Fibroblast of gingiva (primary cell): ENCODE measurements around the gene PLXNA1.
A peak's percentile ranks its signal among the peaks of the same experiment; 100 is the strongest.

Experiments
- DNase-seq: peaks from one replicate; pipeline ENCODE4 v3.0.0-alpha.2; 2011; ENCODE audit warnings: low read depth

Gene PLXNA1

DNA sequence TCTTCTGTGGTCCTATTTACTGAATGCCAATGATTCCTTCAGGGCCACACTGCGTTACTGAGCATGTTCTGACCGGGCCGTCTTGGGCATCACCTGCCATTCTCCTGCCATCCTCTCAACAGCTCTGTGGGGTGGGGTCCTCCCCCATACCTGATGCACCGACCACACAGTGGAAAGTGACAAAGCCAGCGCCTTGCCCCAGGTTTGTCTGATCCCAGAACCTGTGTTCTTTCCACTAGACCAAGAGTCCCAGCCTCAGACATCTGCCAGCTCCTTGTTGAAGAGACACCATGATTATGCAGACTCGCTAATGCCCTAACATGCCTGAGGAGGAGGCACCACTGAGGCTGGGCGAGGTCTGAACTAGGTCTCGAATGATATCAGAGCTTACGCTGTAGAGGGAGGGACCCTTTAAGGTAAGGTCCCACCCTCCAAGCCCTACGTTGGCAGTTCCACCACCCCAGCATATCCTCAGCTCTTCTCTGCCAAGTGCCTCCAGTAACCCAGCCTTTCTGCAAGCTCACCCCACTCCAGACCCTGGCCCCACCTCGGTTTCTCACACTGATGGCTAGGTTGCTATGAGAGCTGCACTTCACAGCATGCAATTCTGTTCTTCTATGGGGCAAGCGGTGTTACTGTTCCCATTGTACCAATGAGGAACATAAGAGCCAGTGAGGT, 29.8 kb upstream of the PLXNA1 start:
- DNase-seq: no peak

DNA sequence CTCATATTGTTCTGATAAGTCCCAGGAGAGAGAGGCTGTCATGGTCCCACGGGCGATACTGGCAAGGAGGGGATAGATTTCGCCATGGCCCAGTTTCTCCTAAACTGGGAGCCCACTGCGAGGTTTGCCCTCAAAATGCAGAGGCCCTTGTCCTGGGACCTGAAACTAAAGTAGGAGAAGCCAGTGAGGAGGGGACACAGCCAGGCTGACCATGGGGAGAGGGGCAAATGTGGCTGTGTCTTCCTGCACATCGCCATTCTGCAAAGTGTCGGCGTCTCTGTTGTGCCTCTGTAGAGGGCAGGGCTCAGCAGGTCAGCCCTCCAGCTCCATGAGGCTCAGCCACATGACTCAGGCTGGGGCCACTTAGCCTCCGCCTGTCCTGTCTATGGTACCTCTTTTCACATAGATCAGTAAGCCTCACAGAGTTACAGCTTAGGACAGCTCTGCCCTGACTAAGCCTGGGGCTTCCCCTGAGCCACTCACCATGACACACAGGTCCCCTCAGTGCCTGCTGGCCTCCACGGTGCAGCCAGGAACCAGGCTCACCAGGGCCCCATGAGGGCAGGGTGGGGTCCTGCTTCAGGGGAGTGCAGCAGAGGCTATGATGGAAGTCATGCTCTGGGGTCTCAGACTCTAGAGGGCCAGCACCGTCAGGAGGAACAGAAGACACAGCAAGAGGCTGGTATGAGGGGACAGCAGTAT, 28.6 kb upstream of the PLXNA1 start:
- DNase-seq: no peak

DNA sequence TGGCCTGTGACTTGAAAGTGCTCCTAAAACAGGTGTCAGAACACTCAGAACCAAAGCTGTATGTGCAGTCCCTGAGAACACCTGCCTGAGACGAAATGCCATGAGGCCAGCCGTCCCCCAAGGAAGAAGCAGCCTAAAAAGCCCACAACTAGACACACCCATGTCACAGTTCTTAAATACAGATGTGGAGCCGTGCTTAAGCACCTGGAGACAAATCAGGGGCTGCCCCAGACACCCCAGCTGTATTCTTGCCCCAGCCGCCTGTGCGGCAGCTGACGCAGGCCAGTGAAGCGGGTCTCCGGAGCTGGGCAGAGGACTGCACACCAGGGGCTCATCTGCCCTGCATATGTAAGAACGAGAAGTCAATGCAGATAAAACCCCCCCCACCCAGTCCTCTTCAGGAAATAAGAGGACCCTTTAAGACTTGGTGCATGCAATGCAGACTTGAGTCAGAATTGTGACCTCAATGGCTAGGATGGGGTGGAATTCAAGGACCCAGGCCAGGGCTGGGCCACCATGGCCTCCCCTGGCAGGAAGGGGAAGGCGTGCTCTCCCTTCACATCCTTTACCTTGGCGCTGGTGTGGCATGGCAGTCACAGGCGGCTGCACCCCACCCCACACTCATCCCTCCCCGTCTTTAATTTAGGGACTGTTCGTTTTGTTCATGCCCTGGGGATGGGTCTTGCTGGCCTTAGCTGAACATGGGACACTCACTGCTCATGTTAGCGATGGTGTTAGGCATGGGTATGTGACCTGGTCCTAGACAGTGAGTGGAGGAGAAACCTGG, 27.7 kb upstream of the PLXNA1 start:
- DNase-seq: no peak

DNA sequence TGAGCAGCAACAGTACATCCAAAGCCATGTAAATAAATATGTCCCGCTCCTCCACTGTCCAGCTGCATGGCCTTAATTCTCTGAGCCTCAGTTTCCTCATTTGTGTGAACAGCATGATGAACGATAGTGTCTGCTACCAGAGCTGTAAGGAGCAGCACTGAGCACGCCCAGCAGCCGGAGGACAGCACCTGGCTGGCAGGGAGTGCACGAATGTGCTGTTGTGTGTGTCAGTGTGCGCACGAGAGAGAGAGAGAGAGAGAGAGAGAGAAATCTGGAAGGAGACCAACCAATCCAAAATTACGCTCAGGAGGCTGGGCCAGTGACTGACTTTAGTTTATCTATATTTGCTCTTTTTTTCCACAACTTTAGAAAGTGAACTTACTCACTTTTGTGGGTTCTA, 26.6 kb upstream of the PLXNA1 start:
- DNase-seq: no peak

DNA sequence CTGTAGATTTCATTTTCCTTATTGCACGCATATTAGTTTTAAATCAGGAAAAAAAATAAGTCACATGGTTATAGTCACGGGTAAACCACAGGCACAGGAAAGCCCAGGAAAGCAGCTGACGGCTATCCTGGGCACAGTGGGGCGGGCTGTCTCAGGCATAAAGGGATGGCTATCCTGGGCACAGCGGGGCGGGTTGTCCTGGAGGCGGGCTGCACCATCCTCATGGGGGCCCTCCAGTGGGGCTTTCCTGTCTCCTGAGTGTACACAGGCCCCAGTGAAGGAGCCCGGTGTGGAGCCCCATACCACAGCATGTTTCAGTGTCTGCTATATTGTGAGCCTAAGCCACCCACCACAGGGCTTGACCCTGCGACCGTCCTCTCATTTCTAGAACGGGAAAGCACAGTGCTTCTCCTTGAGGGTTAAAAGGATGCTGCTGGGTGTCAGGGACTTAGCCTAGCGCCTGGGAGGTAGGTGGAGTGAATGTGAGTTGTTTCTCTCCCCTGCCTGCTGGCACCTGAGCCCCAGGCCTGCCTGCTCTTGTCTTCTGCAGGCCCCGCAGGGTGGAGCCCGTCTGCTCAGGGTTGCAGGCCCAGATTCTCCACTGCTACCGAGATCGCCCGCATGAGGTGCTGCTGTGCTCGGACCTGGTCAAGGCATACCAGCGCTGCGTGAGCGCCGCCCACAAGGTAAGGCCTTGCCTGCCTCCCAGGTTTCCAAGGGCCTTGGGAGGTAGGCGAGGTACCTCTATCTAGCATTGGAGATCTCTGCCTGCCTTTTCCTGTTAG, 25.9 kb upstream of the PLXNA1 start:
- DNase-seq: no peak

DNA sequence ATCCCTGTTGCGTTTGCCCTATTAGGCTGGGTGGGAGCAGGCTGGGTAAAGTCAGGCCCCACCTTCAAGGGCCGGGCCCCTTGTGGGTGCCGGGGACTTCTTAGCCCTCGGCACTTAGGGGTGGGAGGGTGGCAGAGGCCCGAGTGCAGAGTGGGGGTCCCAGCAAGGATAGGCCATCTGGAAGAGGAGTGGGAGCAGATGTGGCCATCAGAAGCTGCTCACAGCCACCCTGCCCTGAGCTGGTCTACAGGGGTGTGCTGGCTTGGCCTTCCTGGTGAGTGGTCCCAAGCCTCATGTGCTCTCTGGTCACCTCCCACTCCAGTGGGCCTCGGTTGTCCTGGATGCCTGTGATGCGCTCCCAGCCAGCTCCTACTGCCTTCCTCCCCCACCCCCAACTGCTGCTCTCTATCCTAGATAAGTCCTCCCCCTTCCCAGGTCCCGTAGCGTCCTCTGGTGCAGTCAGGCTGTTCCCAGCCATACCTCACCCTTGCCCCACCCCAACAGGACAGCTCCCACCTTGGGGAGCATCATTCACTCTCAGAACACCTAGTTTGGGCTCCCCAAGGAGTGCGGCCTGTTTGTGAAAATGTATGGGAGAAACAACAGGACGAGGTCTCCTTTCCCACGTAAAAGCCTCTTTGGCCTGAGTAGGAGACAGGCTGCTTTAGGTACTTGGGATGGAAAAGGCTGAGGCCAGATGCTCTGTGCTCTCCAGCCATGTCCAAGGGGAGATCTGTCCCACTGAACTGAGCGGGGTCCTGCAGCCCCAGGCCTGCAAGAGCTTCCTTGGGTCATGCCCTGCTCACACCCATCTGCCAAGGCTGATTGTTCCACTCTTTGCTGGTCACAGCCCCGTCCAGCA, 24.9 kb upstream of the PLXNA1 start:
- DNase-seq: no peak

DNA sequence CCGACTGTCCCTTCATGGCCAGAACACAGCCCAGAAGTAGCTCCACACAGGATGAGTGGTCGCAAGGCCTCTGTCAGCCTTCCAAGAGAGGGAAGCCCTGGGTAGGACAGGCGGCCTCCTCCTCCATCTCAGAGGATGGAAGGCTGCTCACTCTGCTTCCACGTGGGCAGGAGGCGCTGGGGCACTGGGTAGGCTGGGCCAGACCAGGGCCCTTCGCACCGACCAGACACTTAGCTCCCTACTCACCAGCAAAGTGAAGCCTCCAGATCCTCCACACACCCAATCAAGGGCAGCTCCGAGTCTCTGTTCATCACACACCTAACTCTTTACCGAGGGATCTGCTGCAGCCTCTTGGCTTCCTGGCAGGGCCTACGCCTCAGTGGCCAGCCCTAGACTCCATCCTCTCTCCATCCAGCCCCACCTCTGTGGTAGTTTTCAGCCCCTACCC, 24.3 kb upstream of the PLXNA1 start:
- no peak for DNase-seq

DNA sequence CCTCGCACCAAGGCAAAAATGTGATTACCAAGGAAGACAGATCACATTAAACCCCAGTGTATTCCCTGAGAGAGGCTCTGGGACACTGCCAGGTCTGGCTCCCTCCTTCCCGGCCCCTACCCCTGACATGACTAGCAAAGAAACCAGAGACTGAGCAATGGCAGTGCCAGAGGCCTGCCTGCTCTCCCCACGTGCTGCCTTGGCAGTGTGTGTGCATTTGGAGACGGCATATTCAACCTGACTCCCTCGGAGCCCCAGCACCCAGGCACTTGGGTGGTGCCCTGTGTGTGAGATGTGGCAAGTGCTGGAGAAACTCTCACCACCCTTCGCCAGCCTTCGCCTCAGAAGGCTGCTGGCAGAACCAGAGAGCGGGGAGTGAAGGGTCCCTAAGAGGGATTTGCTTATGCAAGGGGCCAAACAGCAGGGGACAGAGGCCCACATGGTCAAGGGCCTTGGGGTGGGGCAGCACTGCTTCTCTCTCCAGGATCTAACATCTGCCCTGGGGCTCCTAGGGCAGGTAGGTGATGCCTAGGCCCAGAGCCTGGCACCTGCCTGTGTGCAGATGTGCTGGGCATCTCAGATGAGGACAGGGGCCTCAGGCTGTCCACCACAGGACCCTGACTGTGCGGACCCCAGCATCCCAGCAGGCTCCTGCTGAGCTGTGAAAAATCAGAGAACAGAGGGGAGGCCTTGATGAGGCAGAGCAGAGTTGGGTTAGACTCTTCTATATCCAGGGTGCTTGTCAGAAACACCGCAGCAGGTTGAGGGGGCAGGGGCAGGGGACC, 23.6 kb upstream of the PLXNA1 start:
- DNase-seq: no peak

DNA sequence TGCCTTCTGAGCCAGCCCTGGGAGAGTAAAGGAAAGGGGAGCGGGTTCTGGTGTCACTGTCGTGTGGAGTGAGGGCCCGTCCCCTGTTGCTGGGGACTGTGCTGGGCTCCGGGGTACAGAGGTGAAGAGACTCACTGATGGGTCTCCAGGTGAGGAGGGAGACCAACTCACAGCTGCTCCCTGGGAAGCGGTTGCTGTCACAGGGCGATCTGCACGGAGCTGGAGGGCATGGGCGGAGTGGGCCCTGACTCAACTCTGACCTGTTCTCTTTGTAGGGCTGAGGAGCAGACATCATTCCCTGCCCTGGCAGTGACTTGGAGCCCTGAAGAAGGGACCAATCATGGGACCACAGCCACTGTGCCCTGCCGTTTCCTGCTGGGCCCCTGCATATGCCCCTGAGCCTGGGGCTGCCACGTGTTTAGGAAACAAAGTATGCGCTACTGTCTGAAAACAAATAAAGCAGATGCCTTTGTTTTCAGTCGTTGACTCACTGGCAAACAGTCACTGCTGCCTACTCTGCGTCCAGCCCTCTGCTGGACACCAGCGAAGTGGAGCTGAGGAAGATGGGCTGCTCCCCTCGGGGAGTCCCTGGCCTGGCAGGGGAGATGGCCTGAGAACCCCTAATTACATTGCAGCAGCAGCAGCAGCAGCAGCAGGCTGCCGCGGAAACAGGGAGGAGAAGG, 22.9 kb upstream of the PLXNA1 start:
- peak; percentile 64 for DNase-seq

DNA sequence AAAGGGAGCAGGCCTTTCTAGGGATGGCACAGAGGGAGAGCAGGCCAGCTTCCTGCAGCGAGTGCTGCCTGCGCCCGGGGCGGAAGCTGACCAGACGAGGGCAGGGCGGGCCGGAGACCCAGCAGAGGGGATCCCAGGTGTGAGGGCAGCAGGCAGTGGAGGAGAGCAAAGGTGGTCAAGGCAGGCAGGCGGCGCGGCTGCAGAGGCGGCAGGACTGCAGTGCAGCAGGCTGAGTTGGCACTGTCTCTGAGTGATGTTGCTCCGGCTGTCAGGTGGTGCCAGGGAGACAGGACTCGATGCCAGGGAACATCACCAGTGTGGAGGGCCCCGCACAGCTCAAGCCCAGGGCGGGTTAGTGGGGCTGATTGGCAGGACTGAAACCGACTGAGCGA, 22.3 kb upstream of the PLXNA1 start:
- DNase-seq: no peak

DNA sequence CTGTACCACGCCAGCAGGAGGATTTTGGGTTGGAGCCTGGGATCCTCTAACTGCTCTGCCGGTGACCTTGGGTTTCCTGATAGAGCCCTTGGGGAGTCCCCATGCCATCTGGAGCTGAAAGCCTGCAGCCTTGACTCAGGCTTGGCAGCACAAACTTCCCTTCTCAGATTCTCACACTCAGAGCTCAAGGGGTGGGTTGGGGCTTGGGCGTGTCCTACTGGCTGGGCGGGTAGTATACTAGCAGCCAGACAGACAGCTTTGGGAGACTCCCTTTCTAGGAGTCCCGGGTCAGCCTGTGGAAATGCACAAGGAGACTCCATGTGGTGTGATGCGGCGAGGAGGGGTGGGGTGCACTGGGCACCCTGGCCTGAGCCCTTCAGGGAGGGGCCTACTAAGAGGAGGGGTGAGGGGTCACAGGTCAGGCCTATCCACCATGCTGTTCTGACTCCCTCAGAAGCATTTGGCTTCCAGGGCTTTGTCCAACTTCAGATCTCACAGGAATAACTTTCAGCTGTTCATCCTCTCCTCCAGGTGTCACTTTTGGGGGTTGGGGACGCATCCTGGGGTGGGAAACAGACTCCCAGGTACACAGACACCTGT, 21.6 kb upstream of the PLXNA1 start:
- DNase-seq: peak; percentile 88

DNA sequence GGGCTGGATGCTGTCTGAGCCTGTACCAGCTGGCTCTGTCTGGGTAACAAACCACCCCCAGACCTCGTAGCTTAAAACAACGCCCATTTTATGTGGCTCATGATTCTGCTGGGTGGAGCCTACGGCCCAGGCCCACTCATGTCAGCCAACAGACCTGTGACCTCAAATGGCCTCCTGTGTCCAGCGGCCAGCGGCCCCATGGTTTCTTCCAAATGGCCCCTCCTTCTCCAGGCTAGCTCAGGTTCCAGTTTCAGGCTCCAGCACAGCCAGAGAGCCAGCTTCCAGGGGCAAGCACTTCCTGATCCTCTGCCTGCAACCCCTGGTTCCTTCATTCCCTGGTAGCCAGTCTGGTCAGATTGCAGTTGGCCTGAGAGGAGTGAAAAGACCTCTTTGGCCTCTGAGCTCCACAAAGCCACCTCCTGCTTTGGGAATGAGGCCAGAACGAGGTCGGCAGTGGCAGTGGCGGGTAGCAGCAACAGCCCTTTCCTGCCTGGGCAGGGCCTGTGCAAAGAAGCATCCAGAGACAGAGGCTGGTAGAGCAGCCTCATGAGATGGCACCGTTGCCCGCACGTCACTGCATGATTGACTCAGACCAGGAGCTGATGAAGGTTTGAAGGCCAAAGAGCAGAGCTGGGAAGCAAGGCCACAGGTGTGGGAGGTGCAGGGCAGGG, 21.0 kb upstream of the PLXNA1 start:
- peak; percentile 28 for DNase-seq

DNA sequence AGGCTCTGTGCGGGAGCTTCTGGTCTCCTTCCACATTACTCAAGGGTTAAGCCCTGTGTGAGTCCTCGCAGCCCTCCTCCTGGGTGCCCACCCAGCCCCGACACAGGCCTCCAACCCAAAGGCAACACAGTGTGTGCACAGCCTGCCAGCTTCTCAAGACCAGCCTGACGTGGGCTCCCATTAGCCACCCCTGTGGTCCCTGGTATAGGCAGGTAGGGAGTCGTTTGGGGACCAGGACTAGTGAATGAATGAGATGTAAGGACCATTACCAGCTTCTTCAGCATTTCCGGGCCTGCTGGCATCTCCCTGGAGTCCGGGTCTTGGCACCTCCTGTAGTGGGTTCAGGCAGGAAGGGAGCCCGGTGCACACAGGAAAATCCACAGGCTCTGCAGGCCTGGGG, 20.2 kb upstream of the PLXNA1 start:
- no peak for DNase-seq

DNA sequence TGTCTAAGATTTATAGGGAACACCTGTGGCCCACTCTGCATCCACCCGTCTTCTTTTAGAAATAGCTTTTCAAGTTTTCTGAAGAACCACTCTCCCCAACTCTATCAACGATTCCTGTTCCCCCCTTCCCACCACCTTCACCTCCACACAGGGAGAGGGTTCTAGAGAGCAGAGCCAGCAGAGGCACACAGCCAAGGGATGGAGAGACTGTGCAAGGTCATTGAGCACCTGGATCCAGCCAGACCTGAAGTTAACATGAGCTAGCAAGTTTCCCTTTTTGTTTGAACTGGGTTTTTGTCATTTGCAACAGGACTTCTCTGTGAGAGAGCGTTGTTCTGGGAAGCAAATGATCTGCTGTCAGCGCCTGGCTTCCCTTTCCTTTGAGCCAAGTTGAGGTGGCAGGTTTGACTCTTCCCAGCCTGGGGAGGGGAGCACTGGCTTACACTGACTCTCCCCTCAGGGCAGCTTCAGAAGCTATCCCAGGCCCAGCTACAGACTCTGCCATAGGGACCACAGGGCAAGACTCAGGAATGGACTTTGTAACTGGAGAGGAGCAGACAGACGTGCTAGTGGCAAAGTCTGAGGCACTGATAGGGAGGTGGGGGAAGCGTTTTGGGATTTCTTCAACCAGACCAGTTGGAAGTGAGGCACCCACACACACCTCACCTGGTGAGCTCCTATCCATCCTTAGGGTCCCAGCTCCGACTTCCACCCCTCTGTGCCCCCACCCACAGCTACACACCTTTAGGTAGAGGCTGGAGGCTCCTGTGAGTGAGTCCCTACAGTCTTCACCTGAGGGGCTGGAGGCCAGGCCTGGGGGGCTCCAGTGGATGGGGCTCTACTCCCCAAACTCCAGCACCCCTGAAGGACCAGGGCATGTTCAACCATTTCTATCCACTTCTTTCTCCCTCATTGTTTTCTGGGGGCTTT, 19.4 kb upstream of the PLXNA1 start:
- no peak for DNase-seq

DNA sequence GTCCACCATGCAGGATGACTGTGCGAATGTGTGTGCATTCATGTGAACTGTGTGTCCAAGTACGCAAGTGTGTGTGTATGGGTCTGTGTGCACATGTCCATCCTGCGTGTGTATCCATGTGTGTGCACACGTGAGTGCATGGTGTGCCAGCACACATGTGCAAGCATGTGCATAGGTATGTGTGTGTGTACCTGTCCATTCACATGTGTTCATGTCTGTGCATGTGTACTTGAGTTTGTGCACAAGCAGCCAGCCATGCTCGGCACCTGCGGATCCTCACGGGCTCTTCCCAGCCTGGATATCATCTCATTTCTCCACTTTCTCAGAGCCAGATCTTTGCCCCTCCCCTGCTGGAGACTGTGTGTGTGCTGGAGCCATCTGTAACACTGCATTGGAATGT, 18.7 kb upstream of the PLXNA1 start:
- DNase-seq: no peak

DNA sequence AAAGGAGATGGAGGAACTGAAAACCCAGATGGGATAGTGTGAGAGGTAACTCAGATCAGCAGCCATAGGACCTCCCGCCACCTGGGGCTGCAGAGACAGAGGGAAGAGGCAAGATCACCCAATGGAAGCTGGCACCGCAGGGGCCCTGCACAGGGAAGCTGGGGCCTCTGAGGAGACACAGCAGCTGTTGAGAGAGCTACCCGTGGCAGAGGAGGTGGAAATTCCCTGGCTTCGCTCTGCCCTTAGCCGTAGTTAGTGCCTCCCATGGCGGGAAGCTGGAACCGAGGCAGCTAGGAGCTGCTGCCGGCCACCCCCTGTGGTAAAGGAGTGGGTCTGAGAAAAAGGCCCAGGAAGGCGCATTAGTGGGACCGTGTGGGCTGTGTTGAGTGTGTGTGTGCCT, 18.0 kb upstream of the PLXNA1 start:
- DNase-seq: no peak

DNA sequence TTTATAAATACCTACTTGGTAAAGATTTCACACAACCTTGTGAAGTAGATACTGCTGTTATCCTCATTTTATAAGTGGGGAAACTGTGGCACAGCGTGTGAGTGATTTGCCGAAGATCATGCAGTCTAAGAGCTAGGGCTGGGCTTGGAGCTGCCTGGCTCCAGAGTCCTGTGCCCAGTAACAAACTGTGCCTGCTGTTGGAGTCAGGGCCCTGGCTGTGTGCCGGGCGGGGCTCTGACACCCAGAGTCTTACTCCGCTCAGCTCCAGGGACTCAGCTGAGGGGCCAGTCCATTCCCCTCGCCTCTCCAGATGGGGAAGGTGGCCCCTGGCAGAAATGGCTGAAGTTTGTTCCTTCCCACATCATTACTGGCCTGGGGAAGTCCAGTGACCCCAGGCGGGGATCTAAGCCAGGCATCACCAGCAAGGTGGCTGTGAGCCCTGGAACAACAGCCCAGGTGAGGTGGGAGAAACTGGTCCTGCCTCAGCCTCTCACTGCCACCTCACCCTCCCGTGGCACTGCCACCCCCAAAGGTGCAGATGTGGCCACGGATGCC, 17.3 kb upstream of the PLXNA1 start:
- DNase-seq: no peak

DNA sequence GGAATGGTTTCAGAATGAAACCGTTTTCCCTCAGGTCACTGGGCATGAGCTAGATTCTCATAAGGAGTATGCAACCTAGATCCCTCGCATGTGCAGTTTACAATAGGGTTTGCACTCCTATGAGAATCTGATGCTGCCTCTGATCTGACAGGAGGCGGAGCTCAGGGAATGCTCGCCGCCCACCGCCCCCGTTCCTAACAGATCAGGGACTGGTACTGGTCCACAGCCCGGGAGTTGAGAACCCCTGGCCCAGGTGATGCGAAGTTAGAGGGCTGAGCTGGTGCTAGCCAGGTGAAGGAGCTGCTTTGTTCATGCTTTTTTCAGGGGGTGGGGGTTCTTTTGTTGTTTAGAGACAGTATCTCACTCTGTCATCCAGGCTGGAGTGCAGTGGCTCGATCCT, 15.5 kb upstream of the PLXNA1 start:
- DNase-seq: no peak
